Activated naive CD8-positive, alpha-beta T cell treated with anti-CD3 and anti-CD28 coated beads for 36 hours (primary cell): Measurements from ENCODE around the gene NIPA2. TPM values are rescaled to one million over a fixed set of nuclear protein-coding genes. Genes with fewer than 3 reads are reported as not detected.
A peak's percentile ranks its signal among the peaks of the same experiment; 100 is the strongest.

ENCODE experiments used
- DNase-seq: peaks from one replicate; pipeline ENCODE4 v3.0.0; 2021
- H3K27ac Mint-ChIP-seq: one replicate; pipeline ENCODE4 v1.8.0; 2022; ENCODE audit warnings: mild to moderate bottlenecking, moderate library complexity, mixed read lengths
- H3K27me3 Mint-ChIP-seq: one replicate; pipeline ENCODE4 v1.8.0; 2022; ENCODE audit warnings: mild to moderate bottlenecking, mixed read lengths
- H3K36me3 Mint-ChIP-seq: one replicate; pipeline ENCODE4 v1.8.0; 2021; ENCODE audit warnings: mild to moderate bottlenecking, mixed read lengths
- H3K4me1 Mint-ChIP-seq: one replicate; pipeline ENCODE4 v1.8.0; 2021; ENCODE audit warnings: mixed read lengths
- H3K4me3 Mint-ChIP-seq: one replicate; pipeline ENCODE4 v1.8.0; 2022; ENCODE audit warnings: mild to moderate bottlenecking, moderate library complexity, mixed read lengths
- H3K9me3 Mint-ChIP-seq: one replicate; pipeline ENCODE4 v1.8.0; 2022; ENCODE audit warnings: mixed read lengths
- total RNA-seq, 2 experiments: library from RNA; stranded (reverse); gene quantifications; one replicate each; pipeline ENCODE4 v1.2.3, GENCODE V29; 2021

Gene NIPA2
- total RNA-seq, 2 experiments from 2014 or later, result 96.7 to 97.8 TPM

DNA sequence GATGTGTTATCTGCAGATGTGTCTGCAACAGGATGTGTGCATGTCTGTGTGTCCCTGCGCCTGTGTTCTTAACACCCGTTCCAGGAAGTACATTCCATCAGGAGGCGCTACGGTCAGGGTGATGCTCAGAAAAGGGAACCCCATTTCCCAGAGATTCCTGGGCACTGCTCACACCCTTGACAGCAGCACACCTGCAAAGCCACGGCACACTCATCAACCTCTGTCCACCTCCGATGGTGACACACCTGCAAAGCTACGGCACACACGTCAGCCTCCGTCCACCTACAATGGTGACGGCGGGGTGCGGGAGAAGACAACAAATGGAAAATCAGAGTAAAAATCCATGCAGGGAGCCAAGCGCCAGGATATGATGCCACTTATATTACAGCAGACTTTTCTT is 55.4 kb downstream of the NIPA2 start:
- no peaks in the 10 kb centered on the region for H3K27me3 Mint-ChIP-seq
- H3K4me3 Mint-ChIP-seq, result no peak overlapping the region
- DNase-seq, result no peak
- no peaks in the 10 kb centered on the region for H3K9me3 Mint-ChIP-seq
- no peak overlapping the region for H3K27ac Mint-ChIP-seq
- H3K36me3 Mint-ChIP-seq, result peaks cover under 1% of the 10 kb centered on the region
- no peaks in the 10 kb centered on the region for H3K4me1 Mint-ChIP-seq

DNA sequence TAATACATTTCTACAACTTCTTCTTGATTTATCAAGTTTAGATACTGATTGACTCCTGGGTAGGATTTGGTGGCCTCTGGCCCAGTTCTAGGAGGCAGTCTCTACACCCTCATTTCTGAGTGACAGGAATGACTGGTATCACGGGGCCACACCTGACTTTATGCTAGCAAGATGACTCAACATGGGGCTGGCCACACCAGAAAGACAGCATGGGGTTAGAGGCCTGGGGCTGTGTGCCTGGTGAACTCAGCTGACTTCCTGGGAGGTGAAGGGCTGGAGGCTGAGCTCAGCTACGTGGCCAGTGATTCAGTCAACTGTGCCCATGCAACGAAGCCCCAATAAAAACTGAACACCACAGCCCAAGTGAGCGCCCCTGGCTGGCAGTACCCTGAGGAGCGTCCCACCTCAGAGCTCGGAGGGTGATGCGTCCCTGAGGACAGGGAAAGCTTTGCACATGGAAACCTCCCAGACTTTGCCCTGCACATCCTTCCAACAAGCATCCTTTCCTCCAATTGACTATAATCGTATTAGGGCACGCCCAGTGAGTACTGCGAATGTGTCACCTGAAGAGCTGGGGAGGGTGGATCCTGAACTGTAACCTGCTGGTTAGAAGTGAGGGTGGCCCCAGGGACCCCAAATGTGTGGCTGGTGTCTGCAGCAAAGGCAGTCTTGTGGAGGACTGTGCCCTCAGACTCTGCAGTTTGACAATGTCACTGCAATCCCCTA is 57.2 kb downstream of the NIPA2 start:
- H3K4me1 Mint-ChIP-seq, result peaks cover 2% of the 10 kb centered on the region
- no peaks in the 10 kb centered on the region for H3K27me3 Mint-ChIP-seq
- peak; percentile 10 for DNase-seq
- H3K27ac Mint-ChIP-seq, result no peak overlapping the region
- H3K4me3 Mint-ChIP-seq, result no peak overlapping the region
- H3K9me3 Mint-ChIP-seq, result no peaks in the 10 kb centered on the region
- peaks cover 7% of the 10 kb centered on the region for H3K36me3 Mint-ChIP-seq

DNA sequence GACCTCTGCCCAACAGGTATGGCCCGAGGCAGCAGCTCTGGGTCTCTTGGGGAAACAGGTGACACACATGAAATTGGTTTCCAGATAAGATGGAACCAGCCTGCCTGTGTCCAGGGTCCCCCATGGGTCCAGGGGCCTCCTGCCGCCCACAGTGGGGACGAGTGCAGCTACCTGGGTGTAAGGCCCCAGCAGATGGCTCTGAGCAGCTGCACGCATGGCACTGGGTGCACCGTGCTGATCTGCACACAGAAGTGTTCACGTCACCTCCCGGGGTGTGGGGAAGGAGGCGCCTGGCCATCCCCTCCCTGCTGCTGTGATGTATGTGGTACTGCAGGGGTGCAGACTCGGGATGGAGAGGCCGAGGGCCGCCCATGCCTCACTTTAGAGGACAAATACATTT is 63.6 kb downstream of the NIPA2 start:
- Mint-ChIP-seq H3K4me1 (peaks cover 2% of the 10 kb centered on the region), H3K36me3 (peaks cover 7% of the 10 kb centered on the region), H3K4me3 (no peak overlapping the region), H3K9me3 (no peaks in the 10 kb centered on the region), H3K27me3 (no peaks in the 10 kb centered on the region), H3K27ac (no peak overlapping the region)
- DNase-seq, result no peak

DNA sequence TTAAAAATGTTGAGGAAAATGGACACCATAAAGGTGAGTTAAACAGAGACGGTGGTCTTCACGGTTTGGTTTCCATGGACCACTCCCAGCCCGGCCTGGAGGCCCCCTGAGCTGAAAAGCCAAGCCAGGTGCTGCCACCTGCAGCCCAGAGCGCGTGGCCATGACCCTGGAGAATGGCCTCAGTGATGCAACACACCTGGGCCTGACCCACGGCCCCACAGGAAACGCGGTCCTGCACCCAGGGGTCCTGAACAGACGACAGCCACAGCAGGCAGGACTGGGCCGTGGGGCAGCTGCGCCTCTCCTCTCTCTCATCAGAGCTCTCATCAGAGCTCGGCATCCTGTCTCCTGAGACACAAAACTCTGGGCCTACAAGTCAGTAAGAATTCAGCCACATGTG is 64.1 kb downstream of the NIPA2 start:
- H3K9me3 Mint-ChIP-seq, result no peaks in the 10 kb centered on the region
- peaks cover 7% of the 10 kb centered on the region for H3K36me3 Mint-ChIP-seq
- DNase-seq, result no peak
- H3K27ac Mint-ChIP-seq, result no peak overlapping the region
- peaks cover 2% of the 10 kb centered on the region for H3K4me1 Mint-ChIP-seq
- H3K4me3 Mint-ChIP-seq, result no peak overlapping the region
- no peaks in the 10 kb centered on the region for H3K27me3 Mint-ChIP-seq

DNA sequence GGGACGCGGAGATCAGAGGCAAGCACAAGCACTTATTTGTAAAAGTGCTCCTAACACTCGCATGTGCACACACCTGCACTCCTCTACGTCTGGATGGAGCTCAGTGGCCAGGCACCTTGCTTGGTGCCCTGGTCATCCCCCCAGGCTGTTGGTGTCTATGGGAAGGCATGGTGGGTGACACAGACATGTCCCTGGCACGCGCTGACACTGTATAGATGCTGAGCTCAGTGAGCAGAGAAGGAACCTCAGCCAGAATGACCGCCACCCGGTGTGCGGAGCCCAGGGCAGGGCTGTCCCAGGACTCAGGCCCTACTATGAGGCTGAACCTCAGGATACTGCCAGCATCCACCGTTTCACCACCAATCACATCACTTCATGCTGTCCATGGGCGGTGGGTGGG is 64.5 kb downstream of the NIPA2 start:
- H3K36me3 Mint-ChIP-seq, result peaks cover 9% of the 10 kb centered on the region
- H3K4me1 Mint-ChIP-seq, result peaks cover 2% of the 10 kb centered on the region
- no peak overlapping the region for H3K4me3 Mint-ChIP-seq
- no peak overlapping the region for H3K27ac Mint-ChIP-seq
- H3K9me3 Mint-ChIP-seq, result no peaks in the 10 kb centered on the region
- no peaks in the 10 kb centered on the region for H3K27me3 Mint-ChIP-seq
- DNase-seq, result no peak

DNA sequence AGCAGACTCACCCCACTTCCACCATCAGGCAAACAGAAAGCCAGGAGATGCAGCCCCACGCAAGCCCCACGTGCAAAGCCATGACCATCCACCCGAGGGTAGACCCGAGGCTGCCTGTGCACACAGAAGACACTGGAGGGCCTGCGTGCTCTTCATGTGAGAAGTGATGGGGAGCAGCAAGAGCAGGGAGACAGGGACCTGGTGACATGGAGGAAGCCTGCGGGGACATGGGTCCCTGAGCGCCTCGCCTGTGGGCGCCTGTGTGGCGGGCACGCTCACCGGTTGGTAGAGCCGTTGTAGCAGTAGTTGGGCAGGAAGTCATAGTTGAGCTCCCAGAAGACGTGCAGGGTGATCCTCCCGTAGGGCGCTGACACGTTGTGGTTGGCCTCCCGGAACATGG is 65.0 kb downstream of the NIPA2 start:
- no peaks in the 10 kb centered on the region for H3K9me3 Mint-ChIP-seq
- H3K27ac Mint-ChIP-seq, result no peak overlapping the region
- peaks cover 2% of the 10 kb centered on the region for H3K4me1 Mint-ChIP-seq
- peaks cover 12% of the 10 kb centered on the region for H3K36me3 Mint-ChIP-seq
- H3K4me3 Mint-ChIP-seq, result no peak overlapping the region
- no peaks in the 10 kb centered on the region for H3K27me3 Mint-ChIP-seq
- no peak for DNase-seq

DNA sequence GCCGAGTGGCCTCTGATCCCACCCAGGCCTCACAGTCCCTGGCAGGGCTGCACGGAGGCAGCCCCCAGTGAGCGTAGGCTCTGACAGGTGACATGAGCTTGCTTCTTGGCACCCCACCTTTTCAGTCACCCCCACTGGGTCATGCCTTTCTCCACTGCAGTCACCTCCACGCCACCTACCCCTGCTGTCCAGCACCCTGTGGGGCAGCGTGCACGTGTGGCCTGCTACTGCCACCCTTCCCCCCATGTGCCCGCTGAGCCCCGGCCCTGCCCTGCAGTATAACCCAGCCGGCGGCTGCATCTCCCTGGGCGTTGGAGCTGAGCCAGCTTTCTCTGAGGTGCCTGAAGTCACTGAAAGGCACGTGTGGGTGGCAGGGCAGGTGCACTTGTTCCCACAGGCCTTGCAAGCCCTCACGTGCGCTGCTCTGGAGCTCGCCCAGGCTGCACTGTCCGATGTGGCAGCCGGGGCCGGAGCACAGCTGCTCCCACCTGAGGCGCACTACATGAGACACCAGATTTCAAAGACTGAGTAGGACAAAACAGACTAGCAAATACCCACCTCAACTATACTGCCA is 65.6 kb downstream of the NIPA2 start:
- peaks cover 12% of the 10 kb centered on the region for H3K36me3 Mint-ChIP-seq
- H3K27me3 Mint-ChIP-seq, result no peaks in the 10 kb centered on the region
- peaks cover under 1% of the 10 kb centered on the region for H3K4me1 Mint-ChIP-seq
- H3K9me3 Mint-ChIP-seq, result no peaks in the 10 kb centered on the region
- H3K4me3 Mint-ChIP-seq, result no peak overlapping the region
- H3K27ac Mint-ChIP-seq, result no peak overlapping the region
- DNase-seq, result no peak

DNA sequence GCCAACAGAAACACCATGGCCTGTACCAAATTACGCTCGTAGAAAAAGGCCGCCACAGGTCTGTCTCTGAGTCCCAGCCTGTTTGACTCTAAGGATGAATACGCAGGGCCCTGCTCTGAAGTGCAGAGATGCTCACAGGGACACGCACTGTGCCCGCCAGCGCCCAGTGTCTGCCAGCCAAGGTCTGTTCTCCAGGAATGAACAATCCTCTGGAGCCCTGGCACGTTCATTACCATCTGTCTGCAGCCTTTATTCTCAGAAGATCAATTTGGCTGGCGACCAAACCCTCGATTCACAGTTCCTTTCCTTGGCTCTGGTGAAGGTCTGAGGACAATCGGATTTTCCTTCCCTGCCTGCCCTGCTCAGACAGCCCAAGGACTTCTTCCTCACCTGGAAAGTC is 66.3 kb downstream of the NIPA2 start:
- H3K27me3 Mint-ChIP-seq, result no peaks in the 10 kb centered on the region
- H3K4me1 Mint-ChIP-seq, result no peaks in the 10 kb centered on the region
- no peak for DNase-seq
- peaks cover 9% of the 10 kb centered on the region for H3K36me3 Mint-ChIP-seq
- H3K9me3 Mint-ChIP-seq, result no peaks in the 10 kb centered on the region
- H3K27ac Mint-ChIP-seq, result no peak overlapping the region
- H3K4me3 Mint-ChIP-seq, result no peak overlapping the region

DNA sequence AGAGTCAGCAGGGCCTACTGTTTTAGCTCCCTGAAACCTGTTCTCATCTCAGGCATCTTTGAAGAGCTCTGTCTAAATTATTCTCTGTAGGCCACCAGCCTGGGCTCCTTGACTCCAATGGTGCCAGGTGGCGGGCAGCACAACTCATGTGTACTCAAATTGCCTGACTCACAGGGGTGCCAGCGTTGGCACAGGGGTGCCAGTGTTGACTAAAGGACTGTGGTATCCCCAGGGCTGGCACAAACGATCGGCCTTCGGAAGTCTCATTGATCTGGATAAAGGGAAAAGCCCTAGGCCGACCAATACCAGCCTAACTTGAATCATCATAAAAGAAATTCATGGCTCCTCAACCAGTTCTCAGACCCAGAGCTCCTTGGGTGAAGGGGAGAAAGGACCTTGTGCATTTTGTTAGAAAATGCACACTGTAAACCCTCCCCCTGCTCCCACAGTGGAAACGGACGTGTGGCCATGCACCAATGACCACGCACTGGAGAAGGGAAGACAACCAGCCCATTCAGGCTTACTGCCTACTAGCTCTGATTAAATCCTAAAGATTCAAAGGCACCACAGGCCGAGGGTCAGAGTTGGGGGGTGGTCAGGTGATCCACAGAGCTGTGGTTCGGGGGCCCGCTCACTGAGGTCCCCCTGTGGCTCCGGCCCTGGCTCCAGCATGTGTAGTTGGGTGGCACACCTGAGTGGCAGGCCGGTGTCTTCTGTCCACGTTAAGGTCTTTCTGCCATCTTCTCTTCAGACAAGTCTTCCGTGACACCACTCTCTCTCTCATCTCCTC is 68.9 kb downstream of the NIPA2 start:
- no peak overlapping the region for H3K4me3 Mint-ChIP-seq
- no peaks in the 10 kb centered on the region for H3K27me3 Mint-ChIP-seq
- H3K4me1 Mint-ChIP-seq, result no peaks in the 10 kb centered on the region
- H3K9me3 Mint-ChIP-seq, result no peaks in the 10 kb centered on the region
- H3K27ac Mint-ChIP-seq, result no peak overlapping the region
- peaks cover 7% of the 10 kb centered on the region for H3K36me3 Mint-ChIP-seq
- DNase-seq, result no peak

DNA sequence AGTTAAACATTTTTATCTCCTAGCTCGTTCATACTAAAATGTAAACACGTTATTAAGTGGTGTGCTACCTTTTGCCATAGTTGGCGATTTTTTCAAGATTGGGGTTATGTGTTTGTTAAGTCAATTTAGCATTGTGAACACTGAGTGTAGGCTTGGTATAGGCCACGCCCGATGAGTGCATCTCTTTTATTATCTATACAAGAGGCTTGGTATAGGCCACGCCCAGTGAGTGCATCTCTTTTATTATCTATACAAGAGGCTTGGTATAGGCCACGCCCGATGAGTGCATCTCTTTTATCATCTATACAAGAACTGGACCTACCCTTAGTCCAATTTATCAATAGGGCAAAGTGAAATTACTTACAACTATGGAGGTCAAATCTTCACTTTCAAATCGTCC is 70.4 kb downstream of the NIPA2 start:
- H3K4me1 Mint-ChIP-seq, result no peaks in the 10 kb centered on the region
- no peak overlapping the region for H3K27ac Mint-ChIP-seq
- no peaks in the 10 kb centered on the region for H3K9me3 Mint-ChIP-seq
- no peak overlapping the region for H3K4me3 Mint-ChIP-seq
- DNase-seq, result no peak
- no peaks in the 10 kb centered on the region for H3K27me3 Mint-ChIP-seq
- peaks cover 7% of the 10 kb centered on the region for H3K36me3 Mint-ChIP-seq

DNA sequence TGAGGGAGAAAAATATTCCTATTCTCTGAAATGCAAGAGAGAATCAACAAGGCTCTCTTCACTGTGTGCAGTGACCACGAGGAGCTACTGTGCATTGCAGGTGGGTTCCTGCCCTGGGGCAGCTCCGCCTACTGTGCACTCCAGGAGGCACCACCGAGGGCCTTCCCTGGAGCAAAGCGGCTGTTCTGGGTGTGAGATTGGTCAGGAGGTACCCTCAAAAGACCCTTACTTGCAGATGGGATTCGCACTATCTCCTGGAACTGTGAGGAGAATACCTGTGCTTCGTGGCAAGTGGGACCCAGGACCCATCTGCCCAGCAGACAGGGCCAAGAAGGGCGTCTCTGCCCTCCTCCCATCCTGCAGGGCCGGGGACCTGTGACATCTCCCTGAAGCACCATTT is 72.8 kb downstream of the NIPA2 start:
- H3K36me3 Mint-ChIP-seq, result peaks cover 7% of the 10 kb centered on the region
- no peaks in the 10 kb centered on the region for H3K4me1 Mint-ChIP-seq
- DNase-seq, result no peak
- no peak overlapping the region for H3K27ac Mint-ChIP-seq
- H3K9me3 Mint-ChIP-seq, result no peaks in the 10 kb centered on the region
- no peaks in the 10 kb centered on the region for H3K27me3 Mint-ChIP-seq
- no peak overlapping the region for H3K4me3 Mint-ChIP-seq

DNA sequence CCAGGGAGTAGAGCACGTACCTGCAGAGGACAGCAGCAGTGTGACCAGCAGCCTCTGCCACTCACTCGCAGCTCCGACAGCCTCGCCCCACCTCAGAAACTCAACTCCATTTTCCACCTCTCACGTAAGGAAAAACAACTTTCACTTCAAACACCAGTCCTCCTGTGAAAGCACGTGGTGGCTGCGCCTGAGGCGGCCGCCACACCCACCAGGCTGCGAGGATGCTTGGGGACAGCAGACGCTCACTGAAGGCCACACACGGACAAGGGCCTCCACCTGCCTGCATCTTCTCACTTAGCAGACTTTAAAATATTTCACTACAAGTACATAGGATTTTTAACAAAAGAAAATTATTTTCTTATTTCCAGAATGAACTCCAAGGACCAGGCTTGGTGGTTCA is 73.8 kb downstream of the NIPA2 start:
- Mint-ChIP-seq H3K9me3 (no peaks in the 10 kb centered on the region), H3K27ac (no peak overlapping the region), H3K27me3 (no peaks in the 10 kb centered on the region), H3K36me3 (peaks cover 7% of the 10 kb centered on the region), H3K4me1 (no peaks in the 10 kb centered on the region), H3K4me3 (no peak overlapping the region)
- DNase-seq, result no peak

DNA sequence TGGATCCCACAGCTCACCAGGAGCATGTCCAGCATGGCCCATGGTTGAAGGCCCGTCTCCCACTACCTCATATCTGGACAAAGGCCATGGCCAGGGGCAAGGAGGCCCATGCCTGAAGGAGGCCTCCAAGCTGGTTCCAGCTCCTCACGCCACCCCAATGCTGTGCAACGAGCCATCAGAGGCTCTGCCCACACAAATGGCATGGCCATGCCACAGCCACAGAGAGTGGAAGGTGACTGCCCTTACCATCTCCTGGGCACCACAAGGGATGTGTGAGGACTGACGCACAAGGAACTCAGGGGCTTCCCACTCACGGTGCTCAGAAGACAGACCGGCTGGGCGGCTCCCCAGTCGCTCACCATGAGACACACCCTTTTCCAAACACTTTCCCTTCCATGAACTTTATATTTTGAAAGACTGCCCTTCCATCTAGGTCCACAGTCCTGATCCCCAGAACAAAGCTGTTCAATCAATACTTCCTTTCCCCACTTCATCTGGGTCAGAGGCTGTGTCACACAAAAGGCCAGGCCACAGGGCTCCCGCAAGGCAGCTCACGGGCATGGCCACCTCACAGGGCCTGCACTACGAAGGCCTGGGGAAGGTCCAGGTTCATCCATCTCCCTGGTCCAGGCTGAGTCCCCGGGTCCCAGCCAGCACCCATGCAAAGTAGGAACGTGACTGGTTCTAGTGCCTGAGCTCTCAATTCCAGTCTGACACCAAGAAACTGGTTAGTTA is 75.3 kb downstream of the NIPA2 start:
- no peaks in the 10 kb centered on the region for H3K9me3 Mint-ChIP-seq
- no peak for DNase-seq
- no peaks in the 10 kb centered on the region for H3K4me1 Mint-ChIP-seq
- no peak overlapping the region for H3K27ac Mint-ChIP-seq
- H3K36me3 Mint-ChIP-seq, result peaks cover under 1% of the 10 kb centered on the region
- no peak overlapping the region for H3K4me3 Mint-ChIP-seq
- H3K27me3 Mint-ChIP-seq, result no peaks in the 10 kb centered on the region

DNA sequence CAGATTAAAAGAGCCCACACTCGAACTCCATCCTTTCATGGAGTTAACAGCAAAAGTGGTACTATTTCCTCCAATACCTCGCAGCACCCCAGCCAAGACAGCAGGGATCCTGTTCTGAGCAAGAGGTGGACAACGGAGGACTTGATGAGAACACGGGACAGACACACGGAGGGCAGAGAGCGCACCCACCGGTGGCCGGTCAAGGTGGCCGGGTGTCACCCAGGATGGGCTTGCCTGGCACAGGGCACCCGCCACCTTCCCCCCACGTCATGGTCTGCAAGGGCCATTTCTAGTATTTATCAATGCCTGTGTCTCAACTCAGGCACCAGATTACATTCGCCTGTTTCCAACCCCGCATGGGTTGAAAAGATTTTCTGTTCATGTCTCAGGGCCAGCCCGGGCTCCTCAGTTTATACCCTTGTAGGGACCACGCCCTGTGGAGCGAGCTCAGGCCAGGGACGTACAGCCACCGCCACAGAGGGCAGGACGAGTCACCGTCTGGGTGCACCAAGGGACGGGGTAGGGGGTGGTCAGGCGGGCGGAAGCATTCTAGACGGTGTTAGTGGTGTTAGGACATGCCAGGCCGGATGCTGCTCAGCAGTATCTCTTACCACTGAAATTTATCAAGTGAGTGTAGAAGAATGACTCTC is 77.5 kb downstream of the NIPA2 start:
- Mint-ChIP-seq H3K27ac (no peak overlapping the region), H3K27me3 (no peaks in the 10 kb centered on the region), H3K4me1 (no peaks in the 10 kb centered on the region), H3K9me3 (no peaks in the 10 kb centered on the region), H3K36me3 (no peaks in the 10 kb centered on the region), H3K4me3 (no peak overlapping the region)
- no peak for DNase-seq
